ENCODE data around the gene PKIG.
"Not testable (repeated sequence)": the region's sequence is repeated elsewhere in the genome, so short reads cannot be mapped to it uniquely, and the experiment has no call there.

Gene PKIG

DNA sequence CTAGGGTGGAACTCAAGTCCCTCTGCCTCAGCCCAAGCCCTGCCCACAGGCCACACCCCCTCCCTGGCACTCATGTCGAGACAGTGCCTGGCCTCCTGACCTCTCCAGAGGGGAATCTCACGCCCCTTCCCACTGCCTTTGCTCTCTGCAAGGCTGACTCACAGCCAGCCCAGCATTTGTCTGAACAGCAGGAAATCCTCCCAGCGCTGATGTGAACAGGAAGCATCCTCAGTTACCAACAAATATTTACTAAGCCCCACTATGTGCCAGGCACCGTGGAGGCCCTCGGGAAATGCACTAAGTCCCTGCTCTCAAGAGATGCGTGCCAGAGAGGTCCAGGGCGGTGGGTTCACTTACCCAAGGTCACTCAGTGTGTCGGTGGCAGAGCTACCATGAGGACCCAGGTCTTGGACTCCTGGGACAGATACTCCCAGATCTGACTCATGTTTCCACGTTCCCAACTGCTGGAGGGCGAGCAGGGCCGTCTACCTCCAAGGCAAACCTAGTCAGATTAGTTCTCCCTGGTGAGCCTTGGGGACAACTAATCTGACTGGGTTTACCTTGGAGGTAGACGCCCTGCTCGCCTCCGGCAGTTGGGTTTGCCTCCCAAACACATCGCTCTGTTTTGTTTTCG is 61.3 kb downstream of the PKIG start:
- peak; percentile 34 for DNase-seq

DNA sequence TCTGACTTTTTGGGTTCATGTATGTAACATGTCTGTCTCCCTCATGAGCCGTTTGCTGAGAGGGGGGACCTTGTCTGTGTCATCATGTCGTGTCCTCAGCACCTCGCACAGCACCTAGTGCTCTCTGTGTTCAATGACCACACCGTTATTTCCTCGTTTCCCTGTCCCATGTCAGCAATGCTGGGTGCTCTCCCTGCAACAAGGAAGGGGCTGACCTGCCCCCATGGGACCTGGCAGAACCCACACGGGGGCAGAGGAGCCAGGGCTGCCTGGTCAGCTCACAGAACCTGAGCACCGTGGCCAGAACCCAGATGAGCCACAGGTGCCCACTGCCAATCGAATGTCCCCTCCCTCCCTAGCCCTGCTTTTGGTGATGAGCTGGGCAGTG is 61.8 kb downstream of the PKIG start:
- no peak for DNase-seq

DNA sequence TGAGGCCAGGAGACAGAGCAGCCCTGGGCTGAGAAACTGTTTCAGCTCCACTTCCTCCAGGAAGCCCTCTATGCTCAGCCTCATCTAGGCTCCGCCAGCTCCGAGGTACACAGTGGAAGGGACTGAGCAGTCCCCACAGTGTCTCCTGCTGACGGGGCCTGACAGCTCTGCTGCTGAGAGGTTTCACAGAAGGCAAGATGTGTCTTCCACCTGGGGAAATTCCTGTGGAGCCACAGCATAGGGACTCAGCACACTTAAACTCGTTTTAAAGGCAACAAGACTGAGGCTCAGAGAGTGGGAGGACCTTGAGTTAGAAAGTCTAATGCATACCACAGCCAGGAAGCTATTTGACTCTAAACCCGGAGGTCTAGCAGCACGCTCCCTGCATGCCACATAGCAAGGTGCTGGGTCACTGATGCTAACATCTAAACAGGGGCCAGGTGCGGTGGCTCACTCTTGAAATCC is 62.3 kb downstream of the PKIG start:
- DNase-seq: peak; percentile 28

DNA sequence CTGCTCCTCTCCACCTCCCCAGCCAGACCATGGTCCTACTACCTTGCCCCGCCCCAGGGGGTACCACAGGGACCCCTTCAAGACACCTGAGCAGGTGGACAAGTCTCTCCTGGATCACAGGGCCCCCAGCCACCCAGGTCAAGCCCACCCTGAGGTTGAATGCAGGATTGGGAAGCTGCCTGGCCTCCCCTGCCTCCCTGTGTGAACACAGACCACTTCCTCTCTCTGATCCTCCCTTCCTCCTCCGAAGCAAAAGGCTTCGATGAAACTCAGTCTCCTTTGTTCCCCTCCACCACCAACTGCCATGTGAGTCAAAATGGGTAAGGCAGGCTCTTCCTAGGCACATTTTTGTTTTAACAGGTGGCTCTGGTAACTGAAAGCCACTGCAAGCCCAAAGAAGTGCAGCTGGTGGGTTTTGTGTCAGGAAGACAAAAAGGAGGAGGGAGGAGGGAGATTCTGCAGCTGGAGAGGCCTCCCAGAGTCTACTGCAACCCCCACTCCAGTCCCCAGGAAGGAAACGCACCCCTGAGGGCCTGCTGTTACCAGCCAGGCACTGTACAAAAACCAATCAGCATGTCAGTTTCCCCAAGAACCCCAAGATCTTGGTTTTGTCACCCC is 63.8 kb downstream of the PKIG start:
- no peak for DNase-seq

DNA sequence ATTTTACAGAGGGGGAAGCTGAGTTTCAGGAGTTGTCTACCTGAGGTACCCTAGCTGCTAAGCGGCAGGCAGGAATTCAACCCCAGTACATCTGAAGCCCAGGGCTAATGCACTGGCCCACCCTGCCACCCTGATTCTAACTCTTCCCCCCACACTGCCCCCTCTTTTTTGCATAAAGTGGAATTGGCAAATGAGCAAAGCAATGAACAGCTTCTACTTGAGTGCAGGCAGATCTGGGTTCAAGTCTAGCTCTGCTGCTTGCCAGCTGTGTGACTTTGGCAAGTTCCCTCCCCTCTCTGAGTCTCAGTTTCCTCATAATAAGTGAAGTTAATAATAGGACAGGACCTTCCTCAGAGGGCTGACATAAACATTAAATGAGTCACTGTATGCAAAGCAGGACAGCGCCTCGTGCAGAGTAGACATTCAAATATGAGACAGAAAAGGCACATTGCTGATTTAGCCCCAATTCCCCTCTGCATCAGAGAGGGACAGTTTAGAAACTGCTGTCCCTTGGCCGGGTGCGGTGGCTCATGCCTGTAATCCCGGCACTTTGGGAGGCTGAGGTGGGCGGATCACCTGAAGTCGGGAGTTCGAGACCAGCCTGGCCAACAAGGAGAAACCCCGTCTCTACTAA is 64.4 kb downstream of the PKIG start:
- no peak for DNase-seq

DNA sequence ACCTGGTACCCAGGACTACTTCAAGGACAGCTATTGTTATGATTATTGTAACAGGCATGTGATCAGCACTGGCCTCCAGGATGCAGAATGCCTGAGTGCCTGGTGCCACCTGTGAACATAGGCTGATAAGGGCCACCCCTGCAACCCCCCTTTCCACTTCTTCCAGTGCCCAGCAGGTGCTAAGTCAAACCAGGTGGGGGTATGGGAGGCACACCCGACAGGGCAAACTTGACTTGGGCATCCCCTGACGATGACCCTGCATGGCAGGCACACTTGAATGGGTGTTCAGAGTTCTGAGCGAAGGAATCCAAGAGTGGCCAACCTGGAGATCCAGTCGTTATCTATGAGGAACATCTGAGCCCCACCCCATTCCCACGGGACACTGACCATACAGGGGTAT is 65.7 kb downstream of the PKIG start:
- no peak for DNase-seq

DNA sequence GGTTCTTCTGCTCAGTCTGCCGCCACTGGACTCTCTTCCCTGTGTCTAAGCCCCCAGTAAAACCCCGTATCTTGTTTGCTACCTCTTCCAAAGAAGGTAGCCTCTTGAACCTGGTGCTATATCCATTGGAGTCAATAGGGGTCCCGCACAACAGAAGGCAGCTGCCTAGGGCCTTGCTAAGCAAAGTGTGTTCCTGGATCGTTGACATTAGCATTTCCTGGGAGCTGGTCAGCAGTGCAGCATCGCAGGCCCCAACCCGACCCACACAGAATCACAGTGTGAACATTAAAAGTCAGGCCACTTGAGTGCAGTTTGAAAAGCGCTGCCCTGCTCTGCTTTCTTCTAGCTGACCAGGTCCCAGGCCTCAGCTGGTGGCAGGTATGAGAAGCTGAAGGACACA is 66.2 kb downstream of the PKIG start:
- DNase-seq: no peak

DNA sequence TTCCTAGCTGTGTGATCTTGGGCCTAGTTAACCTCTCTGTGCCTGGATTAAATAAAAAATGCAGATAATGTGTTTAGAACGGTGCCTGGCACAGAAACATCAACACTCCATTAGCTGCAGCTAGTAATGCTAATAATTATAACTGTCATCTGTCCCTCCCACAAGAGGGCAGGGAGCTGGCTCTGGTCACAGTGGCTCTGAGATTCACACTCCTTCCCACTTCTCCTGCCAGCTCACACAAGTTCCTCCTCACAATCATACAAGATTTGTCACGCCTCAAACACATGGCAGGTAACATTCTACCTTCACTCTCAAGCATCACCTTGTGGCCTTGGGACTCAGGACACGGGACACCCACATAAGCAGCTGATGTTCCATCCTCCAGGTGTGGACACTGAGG is 66.7 kb downstream of the PKIG start:
- no peak for DNase-seq

DNA sequence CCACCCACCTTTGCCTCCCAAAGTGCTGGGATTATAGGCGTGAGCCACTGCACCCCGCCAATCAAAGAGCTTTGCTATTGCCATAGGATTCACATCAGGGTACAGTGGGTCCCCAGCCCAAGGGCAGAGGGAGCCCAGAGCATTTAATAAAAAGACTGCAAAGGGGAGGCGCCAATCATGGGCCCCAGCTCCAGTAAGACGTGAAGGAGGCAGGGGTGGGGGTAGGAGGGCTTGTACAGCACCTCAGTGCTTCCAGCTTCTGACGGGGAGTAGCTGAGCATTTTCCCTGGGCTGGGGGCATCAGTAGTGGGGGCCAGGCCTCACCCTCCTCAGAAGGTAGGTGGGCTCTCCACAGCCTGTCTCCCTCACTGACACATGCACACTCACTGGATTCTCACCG is 67.6 kb downstream of the PKIG start:
- DNase-seq: no peak

DNA sequence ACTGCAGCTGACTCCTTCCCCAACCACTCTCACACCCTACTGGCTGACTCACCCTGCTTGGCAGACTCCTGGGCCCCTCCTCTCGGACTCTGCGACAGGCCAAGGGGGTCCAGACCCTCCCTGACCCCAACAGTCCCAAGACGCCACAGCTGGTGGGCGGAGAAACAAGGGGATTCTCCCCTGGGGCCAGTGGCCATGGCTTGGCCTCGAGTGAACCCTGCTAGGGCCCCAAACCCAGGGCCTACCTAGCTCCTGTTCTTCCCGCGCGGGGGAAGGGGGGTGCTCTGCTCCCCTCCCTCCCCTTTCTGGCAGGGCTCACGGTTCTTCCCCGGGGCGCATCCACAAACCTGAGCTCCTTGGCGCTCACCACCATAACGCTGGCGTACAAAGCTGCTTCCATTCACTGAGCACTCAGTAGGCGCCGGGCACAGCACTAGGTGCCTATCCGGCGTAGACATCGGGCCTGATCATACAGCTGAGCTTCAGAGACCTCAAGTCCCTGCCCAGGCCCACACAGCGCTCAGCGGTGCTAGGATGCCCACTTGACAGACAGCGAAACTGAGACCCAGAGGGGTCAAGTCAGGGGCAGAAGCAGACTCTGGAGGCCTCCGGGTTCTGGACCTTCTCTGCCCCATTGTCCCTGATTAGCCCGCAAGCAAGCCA is 68.5 kb downstream of the PKIG start:
- DNase-seq: peak; percentile 42

DNA sequence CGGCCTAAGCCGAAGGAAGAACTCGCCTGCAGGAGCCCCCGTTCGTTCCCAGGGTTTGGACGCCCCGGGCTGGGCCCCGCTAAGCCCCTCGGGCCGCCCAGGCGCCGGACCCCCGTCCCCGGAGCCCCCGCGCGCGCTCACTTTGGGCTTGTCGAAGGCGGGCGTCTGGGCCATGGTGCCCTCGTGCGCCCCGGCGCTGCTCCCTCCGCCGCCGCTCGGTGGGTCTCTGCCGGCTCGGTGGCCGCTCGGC is 69.0 kb downstream of the PKIG start:
- DNase-seq: no peak

DNA sequence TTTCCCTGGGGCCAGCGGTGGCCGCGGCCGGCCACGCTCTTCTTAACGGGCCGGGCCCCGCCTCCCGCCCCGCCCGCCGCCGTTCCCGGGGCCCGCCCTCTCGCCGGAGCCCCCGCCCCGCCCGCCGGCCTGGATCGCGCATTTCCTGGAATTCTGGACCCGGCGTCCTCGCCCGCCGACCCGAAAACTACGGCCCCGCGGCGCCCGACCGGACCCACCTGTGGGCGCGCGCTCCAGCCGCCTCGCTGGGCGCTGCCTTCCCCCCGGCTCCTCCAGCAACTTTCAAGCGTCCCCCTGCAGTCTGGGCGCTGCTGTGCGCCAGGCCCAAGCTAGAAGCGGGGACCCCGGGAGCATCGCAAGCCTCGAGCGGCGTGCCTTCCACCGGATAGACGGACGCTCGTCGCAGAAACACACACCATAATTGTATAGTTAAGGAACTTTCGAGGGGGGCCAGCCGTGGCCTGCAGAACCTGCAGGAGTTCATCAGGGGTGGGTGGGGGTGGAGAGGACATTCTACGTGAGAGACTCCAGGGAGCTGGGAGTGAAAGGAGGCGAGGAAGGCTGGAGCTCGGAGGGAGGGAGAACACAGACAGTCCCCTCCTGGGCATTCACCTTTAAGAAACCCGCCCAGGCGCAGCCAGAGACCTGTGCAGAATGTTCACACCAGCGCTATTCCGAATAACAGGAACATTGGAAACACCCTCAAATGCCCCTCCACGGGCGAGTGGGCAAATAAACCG is 69.5 kb downstream of the PKIG start, which contains the start of gene ADA:
TSS of gene ADA (minus strand) at position 16 of the 740 bp plus-strand sequence. CDS start 92 bp downstream, outside the sequence.
- peak; percentile 49 for DNase-seq

DNA sequence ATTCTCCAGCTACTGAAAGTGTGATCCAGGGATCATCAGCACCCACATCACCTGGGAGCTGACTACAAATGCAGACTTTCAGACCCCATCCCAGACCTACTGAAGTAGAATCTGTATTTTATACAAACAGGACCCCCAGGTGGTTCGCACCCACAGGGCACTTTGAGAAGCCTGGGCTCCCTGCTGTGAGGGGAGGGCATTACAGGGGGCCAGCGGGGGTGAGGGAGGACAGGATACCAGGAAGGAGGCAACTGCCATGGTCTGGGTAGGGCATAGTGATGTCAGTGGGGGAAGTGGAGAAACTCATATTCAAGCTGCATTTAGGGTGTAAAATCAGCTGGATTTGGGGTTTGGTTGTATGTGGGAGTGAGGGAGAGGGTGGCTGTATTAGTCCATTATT is 71.2 kb downstream of the PKIG start:
- no peak for DNase-seq

DNA sequence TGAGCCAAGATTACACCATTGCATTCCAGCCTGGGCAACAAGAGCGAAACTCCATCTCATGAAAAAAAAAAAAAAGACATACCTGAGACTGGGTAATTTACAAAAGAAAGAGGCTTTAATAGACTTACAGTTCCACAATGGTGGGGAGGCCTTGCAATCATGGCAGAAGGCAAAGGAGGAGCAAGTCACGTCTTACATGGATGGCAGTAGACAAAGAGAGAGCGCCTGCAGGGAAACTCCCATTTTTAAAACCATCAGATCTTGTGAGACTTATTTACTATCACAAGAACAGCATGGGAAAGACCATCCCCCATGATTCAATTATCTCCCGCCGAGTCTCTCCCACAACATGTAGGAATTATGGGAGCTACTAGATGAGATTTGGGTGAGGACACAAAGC is 71.8 kb downstream of the PKIG start:
- DNase-seq: not testable (repeated sequence)

DNA sequence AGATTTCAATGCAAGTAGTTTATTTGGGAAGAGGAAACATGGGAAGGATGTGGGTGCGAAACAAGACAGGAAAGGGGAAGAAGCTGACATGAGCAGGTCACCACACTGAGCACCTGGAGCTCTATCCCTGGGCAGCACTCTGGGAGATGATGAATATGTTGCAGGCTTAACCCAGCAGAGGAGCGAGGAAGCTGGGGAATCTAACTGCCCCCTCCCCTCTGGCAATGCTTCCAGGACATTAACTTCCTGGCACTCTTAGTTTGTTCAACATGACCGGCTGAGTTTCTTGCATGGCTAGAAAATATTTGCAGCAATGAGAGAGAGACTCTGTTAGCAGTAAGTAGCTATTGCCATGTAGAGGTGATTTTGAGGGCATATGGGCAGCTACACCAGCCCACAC is 74.1 kb downstream of the PKIG start:
- no peak for DNase-seq

DNA sequence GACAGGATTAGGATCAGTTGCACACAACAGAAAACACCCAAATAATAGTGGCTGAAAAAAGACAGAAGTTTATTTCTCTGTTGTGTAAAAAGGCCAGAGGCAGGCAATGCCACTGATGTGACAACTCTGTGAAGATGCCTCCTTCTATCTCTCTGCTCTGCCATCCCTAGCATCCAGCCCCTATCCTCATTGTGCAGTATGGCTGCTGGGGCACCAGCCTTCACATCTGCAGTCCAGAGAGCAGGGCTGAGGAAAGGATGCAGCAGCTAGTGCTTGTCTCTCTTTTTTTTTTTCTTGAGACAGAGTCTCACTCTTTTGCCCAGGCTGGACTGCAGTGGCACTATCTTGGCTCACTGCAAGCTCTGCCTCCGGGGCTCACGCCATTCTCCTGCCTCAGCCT is 75.5 kb downstream of the PKIG start:
- DNase-seq: no peak

DNA sequence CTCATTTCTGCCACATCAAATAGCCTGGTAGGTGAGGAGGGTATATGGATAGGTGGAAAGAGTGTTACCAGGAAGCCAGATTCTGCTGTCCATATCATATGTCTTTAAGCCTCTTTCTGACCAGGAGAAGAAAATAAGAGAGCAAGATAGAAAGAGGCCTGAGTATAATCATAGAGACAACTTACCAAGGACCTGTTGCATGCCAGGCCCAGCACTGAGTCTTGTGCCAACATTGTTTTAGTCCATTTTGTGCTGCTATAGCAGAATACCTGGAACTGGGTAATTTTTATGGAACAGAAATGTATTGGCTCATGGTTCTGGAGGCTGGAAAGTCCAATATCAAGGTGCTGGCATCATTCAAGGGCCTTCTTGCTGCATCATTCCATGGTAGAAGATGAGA is 76.4 kb downstream of the PKIG start:
- no peak for DNase-seq

DNA sequence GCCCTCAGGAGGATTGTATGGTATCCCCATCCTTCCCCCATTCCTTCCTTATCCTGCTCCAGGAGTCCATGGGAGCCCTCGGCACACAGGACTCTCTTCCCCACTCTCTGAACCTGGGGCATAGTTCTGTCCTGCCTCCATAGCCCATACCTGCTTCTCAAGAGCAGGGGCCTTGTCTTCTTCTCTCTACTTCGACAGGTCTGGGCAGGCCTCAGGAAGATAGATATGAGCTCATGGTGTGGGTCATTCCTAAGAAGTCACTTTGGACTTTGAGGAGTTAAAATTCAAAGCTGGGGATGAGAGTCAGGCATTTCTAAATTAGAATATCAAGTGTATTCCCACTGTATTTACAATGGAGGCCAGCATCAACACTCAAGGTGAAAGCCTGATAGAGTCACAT is 77.6 kb downstream of the PKIG start:
- DNase-seq: no peak

DNA sequence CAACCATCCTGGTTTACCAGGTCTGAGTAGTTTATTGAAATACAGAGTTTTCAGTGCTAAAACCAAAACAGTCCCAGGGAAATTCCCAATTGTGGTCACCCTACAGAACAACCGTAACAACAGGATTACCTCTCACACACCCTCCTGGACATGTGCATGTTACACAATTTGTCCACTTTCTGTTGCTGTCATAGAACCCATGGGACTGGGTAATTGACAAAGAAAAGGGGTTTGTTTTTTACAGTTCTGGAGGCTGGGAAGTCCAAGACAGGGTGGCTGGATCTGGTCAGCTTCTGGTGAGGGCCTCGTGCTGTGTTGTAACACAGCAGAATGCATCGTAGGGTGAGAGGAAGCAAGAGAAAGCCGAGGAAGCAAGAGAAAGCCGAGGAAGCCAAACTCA is 78.2 kb downstream of the PKIG start:
- no peak for DNase-seq

DNA sequence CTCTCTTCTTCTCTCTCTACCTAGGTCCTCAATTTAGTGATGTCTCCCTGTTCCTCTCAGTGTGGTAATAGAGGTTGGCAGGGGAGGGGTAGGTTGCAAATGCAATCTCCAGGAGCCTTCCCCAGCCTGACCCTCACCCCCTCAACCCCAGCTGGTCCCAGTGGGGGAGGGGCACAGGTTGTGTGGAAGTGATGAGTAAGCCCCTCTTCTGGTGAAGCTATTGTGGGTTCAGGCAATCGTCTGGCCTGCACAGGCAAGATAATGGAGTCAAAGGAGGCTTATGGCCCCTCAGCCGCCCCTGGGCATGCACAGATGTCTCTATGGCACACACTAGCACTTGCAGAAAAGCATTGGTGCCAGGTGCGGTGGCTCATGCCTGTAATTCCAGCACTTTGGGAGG is 79.9 kb downstream of the PKIG start:
- no peak for DNase-seq

DNA sequence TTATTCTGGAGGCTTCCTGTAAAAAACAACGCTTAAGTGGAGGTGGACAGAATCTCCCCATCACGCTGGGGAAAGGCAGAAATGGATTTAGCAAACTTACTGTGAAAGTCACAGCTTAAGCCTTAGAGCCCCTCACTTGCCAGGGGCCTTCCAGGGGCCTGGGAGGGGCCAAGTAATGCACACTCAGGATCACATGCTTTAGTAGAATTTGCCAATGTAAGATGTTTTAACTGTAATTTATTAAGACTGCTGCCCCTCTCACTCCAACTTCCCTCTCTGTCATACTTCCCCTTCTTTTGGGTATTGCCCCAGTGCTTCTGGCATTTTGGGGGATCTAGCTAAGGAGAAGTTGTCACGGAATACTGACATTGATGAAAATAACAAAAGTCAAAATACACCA is 81.8 kb downstream of the PKIG start:
- no peak for DNase-seq

DNA sequence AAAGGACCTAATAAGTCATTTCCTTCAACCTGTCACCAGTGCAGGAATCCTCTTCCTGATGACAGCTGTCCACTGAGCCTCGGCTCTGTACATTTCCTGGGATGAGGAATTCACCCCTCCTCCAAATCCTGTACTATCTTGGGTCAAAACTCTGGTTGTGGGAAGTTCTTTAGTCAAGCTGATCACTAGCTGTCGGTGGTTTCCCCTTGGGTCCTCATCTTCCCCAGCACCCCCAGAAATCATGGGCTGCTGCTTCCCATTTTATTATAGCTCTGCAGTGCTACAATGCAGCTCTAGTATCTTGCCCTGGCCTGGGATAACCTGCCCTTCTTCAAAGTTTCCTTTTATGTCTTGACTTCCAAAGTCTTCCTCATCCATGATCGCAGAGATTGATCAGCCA is 83.7 kb downstream of the PKIG start:
- DNase-seq: no peak
